GM12864 (cell line): Measurements from ENCODE around the gene OSR1.
"Not testable (repeated sequence)": the region's sequence is repeated elsewhere in the genome, so short reads cannot be mapped to it uniquely, and the experiment has no call there.

Experiments
- DNase-seq: peaks from one replicate; pipeline ENCODE4 v3.0.0-alpha.2; 2011; ENCODE audit warnings: low read depth
- H3K4me3 ChIP-seq: 2 replicates; pipeline ENCODE4 v1.5.1; 2011; ENCODE audit warnings: mild to moderate bottlenecking, low read depth, low read length, control low read depth
- TF ChIP-seq, protein P1 (sequence below): IDR thresholded peaks from 2 replicates; pipeline ENCODE4 v1.5.1; 2011; ENCODE audit warnings: low read depth, mild to moderate bottlenecking, moderate library complexity, low read length, control low read depth, inconsistent platforms; ENCODE audit errors: missing control alignments

Gene OSR1

DNA sequence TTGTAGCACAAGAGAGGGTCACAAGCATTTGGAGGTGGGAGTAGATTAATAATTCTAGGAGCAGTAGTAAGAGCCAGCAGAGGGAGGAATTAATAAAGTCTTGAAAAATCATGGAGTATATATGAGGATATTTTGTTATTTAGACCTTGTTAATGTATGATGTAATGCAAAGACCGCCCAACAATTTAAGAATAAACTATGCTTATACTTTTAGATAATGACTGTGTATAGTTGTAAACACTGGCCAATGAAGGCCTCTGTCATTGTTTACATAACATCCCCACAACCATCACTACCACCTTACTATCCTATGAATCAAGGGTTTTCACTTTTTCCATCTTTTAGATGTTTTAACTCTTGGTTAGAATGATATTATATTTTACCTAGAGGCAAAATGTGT is 37.6 kb downstream of the OSR1 start:
- TF ChIP-seq, protein P1, sequence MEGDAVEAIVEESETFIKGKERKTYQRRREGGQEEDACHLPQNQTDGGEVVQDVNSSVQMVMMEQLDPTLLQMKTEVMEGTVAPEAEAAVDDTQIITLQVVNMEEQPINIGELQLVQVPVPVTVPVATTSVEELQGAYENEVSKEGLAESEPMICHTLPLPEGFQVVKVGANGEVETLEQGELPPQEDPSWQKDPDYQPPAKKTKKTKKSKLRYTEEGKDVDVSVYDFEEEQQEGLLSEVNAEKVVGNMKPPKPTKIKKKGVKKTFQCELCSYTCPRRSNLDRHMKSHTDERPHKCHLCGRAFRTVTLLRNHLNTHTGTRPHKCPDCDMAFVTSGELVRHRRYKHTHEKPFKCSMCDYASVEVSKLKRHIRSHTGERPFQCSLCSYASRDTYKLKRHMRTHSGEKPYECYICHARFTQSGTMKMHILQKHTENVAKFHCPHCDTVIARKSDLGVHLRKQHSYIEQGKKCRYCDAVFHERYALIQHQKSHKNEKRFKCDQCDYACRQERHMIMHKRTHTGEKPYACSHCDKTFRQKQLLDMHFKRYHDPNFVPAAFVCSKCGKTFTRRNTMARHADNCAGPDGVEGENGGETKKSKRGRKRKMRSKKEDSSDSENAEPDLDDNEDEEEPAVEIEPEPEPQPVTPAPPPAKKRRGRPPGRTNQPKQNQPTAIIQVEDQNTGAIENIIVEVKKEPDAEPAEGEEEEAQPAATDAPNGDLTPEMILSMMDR = no peak
- no peak for DNase-seq
- H3K4me3 ChIP-seq = no peak overlapping the region

GRCh38 chr2:19319698-19320097 is 38.7 kb downstream of the OSR1 start:
- no peak overlapping the region for H3K4me3 ChIP-seq
- TF ChIP-seq, protein P1 = no peak
- no peak for DNase-seq

DNA sequence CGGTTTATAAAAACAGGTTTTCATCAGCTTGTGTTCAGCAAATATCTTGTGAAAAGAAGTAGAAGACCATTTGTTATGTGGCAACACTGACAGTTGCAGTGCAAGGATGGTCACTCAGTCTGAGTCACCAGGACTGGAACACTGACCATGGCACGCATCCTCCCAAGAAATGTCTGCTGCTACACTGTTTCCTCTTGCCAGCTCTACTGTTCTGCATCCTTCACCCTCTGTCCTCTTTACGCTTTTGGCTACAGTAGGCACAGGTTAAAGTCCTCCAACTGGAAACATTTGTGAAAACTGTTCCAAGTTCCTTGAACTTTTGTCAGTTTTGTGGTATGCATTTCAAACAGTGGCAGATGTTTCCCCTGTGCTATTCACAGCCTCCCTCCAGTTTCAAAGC is 39.4 kb downstream of the OSR1 start:
- TF ChIP-seq, protein P1 = no peak
- no peak for DNase-seq
- no peak overlapping the region for H3K4me3 ChIP-seq

DNA sequence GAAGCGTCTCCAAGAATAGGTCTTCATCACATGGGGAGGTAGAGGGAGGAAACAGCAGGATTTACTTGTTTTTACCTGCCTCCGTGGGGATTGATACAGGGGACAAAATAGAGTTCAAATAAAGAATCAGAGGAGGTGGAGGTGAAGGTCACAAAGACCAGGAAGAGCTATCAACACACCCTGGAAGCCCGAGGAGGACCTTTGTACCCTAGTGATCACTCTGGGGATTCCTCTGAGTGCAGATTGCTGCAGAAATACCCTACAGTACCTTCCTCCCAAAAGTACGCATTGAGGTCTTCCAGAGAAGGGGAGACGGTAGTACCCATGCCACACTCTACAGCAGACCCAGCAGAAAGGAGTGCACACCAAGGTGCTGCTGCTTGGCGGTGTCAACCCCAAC is 44.9 kb downstream of the OSR1 start:
- no peak overlapping the region for H3K4me3 ChIP-seq
- TF ChIP-seq, protein P1 = no peak
- no peak for DNase-seq

GRCh38 chr2:19312949-19313348 is 45.5 kb downstream of the OSR1 start:
- DNase-seq = no peak
- TF ChIP-seq, protein P1 = peak; percentile 25
- H3K4me3 ChIP-seq = no peak overlapping the region

GRCh38 chr2:19306065-19306464 is 52.4 kb downstream of the OSR1 start:
- not testable (repeated sequence) for DNase-seq, H3K4me3 ChIP-seq

DNA sequence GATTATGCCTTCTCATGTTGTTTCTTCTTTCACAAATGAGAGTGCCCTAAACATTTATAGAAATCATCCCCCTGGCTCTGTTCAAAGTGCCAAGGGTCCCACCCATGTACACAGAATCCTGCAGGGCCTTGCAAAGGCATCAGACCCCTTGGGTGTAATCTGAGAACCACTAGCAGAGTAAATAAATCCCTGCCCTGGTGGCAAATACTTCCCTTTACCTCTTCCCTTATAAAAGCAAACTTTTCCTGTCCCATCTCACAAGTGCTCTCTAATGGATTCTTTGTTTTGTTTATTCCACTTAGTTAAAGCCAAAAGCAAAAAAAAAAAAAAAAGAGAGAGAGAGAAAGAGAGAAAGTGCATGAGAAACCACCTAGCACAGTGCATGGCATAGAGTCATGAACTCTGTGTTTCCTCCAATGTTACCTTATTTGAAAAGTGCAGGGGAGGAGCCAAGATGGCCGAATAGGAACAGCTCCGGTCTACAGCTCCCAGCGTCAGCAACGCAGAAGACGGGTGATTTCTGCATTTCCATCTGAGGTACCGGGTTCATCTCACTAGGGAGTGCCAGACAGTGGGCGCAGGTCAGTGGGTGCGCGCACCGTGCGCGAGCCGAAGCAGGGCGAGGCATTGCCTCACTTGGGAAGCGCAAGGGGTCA is 52.9 kb downstream of the OSR1 start:
- not testable (repeated sequence) for H3K4me3 ChIP-seq, DNase-seq

DNA sequence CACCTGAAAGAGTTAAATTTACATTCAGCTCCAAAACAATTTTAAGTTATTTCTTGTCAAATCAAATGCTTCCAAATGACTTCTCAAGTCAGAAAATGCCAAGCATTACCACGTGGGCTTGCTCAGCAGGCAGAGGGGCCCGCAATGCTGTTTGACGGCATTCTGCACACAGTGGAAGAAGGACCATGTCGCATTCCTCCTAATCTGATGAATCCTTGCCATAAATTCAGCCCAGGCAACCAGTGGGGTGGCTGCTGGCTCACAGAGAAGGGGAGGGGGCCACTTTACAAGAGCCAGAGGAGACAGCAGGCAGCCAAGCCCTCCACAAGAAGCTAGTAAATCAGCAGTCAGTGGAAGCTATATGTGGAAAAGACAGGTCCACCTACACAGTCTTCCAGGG is 56.7 kb downstream of the OSR1 start:
- no peak for DNase-seq
- TF ChIP-seq, protein P1 = no peak
- no peak overlapping the region for H3K4me3 ChIP-seq
